GM12892 (cell line): ENCODE results near the gene LBHD2.

Experiments
- POLR2A ChIP-seq: IDR thresholded peaks from 2 replicates; pipeline ENCODE4 v1.6.1; 2011; ENCODE audit warnings: low read depth, low read length, control low read depth
- POLR2AphosphoS5 ChIP-seq: IDR thresholded peaks from 2 replicates; pipeline ENCODE4 v1.6.1; 2011; ENCODE audit warnings: low read depth, low read length, control low read depth
- TAF1 ChIP-seq: IDR thresholded peaks from 2 replicates; pipeline ENCODE4 v1.6.1; 2011; ENCODE audit warnings: low read depth, mild to moderate bottlenecking, control low read depth, low read length, borderline replicate concordance

DNA sequence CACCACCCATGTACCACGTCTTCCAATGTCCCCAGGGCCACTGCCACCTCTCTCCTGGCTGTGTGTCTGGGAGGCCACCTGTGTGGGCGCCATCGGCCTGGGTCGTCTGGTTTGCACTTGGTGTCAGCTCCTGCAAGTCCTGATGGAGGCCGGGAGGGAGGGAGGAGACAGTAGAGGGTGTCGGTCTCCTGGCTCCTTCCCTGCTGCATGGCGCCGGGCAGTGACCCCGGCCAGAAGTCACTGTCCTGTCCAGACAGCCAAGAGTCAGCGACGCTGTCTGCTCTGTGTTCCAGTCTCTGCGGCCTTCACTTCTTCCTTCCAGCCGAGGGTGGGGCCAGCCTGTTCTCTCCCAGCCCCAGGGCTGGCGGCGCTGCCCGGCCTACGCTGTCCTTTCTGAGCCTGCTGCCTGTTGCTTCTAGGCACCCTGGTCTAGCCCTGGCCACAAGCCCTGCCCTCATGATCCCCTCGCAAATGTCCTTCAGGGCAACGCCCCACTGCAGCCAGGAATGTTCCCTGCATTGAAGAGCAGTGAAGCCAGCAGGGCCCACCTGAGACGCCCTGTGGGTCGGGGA, 13.0 kb upstream of the LBHD2 start:
- TF ChIP-seq POLR2AphosphoS5 (no peak), TAF1 (no peak), POLR2A (no peak)
